Measurements from ENCODE around the gene DDX59.
A peak's percentile ranks its signal among the peaks of the same experiment; 100 is the strongest.
"Not testable (repeated sequence)": the region's sequence is repeated elsewhere in the genome, so short reads cannot be mapped to it uniquely, and the experiment has no call there.

Gene DDX59

GRCh38 chr1:200640373-200640962 lies 29.2 kb downstream of the DDX59 start:
- in situ Hi-C loops (cut with HindIII; ENCODE audit: low pct_ligation_motif_present, low pct_unique_long_range_greater_than_20kb, low sequenced_read_pairs) = no loop called here
- DNase-seq = no peak

- no peak for DNase-seq
- in situ Hi-C loops (cut with HindIII; ENCODE audit: low pct_ligation_motif_present, low pct_unique_long_range_greater_than_20kb, low sequenced_read_pairs) = no loop called here
Measured at GRCh38 chr1:200638073-200638472, 31.6 kb downstream of the DDX59 start.

DNA sequence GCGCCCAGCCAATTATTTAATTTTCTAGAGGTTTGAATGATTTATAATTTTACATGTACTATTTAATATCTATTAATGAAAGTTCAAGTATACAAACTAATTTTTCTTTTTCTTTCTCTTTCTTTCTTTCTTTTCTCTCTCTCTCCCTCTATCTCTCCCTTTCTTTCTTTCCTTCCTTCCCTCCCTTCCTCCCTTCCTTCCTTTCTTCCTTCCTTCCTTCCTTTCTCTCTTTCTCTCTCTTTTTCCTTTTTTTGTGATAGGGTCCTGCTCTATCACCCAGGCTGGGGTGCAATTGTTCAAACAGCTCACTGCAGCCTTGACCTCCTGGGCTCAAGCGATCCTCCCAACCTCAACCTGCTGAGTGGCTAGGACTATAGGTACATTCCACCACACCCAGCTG lies 33.0 kb downstream of the DDX59 start:
- DNase-seq = no peak
- in situ Hi-C loops (cut with HindIII; ENCODE audit: low pct_ligation_motif_present, low pct_unique_long_range_greater_than_20kb, low sequenced_read_pairs) = no loop called here

DNA sequence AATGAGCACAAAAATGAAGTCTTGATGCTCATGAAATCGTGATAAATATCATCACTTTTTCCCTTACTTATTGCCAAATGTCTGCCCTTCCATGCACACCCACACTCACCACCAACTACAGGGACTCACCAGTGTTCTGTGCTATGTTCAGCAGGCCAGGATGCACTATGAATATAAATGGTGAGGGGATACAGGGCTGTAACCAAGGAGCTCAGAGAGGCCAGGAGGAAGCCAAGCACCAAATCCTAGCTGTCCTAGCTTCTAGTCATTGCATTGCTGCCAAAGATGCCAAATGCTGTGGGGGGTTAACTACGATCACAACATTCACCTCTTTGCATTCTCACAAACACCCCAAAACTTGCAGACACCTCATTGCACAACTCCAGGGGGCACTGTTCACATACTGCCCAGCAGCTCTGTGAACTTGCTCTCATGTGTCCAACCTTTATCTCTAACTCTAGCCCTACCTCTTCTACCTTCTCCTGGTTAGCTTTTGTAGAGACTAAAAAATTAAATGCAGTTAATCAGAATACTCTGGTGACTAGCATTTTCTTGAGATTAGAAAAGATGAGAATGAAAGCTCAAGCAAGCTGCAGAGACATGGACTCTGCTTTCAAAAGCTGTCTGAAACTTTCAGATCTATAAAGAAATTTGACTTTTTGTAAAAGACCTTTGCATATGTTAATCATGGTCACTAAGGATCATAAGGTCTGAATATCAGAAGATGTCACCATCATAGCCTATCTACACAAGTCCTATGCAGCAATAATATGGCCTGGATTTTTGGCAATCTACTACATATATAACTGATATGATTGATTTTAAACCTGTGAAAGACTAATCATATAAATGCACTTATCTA lies 35.2 kb downstream of the DDX59 start:
- in situ Hi-C loops (cut with HindIII; ENCODE audit: low pct_ligation_motif_present, low pct_unique_long_range_greater_than_20kb, low sequenced_read_pairs) = no loop called here
- no peak for DNase-seq

GRCh38 chr1:200631375-200631774 lies 38.3 kb downstream of the DDX59 start:
- no peak for DNase-seq
- in situ Hi-C loops (cut with HindIII; ENCODE audit: low pct_ligation_motif_present, low pct_unique_long_range_greater_than_20kb, low sequenced_read_pairs) = no loop called here

DNA sequence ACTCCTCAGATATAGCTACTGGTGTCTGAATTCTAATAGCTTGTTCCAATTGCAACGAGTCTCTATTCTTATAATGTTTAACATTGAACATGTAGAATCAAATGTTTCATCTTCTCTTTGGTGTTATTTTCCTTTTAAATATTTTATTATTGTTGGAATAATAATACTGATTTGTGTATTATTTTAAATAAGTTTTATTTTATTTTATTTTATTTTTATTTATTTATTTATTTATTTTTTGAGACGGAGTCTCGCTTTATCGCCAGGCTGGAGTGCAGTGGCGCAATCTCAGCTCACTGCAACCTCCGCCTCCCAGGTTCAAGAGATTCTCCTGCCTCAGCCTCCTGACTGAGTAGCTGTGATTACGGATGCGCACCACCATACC lies 39.2 kb downstream of the DDX59 start:
- in situ Hi-C loops (cut with HindIII; ENCODE audit: low pct_ligation_motif_present, low pct_unique_long_range_greater_than_20kb, low sequenced_read_pairs); DNase-seq: not testable (repeated sequence)

GRCh38 chr1:200629876-200630514 lies 39.7 kb downstream of the DDX59 start:
- DNase-seq = no peak
- in situ Hi-C loops (cut with HindIII; ENCODE audit: low pct_ligation_motif_present, low pct_unique_long_range_greater_than_20kb, low sequenced_read_pairs) = no loop called here

GRCh38 chr1:200628223-200628881 lies 41.4 kb downstream of the DDX59 start:
- DNase-seq = no peak
- in situ Hi-C loops (cut with HindIII; ENCODE audit: low pct_ligation_motif_present, low pct_unique_long_range_greater_than_20kb, low sequenced_read_pairs) = no loop called here

DNA sequence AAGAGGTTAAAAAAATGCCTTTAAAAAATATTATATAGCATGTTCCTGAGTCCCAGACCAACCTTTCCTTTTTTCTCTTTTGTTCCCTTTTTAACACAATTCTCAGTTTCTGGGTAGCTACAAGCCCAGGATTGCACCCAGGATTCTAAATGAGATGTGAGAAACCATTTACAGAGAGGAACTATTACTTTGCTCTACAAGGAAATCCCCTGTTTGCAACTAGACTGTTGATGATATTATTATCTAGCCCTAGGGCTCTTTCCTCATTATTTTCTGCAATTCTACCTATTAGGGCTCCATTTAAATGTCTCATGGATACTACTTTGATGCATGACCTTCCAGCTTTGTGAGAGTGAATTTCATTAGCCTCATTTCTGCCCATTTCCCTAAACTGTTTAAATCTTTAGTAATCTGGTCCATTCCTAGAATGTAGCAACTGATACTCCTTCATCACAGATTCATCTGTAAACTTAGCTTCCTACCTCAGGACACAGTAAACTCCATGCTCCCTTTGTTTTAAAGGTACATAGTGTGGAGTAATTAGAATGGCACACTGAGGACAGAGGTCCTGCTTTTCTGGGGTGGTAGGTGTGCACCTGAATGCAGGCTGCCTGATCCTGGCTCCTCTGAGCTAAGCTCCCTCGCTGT lies 42.0 kb downstream of the DDX59 start:
- no peak for DNase-seq
- in situ Hi-C loops (cut with HindIII; ENCODE audit: low pct_ligation_motif_present, low pct_unique_long_range_greater_than_20kb, low sequenced_read_pairs) = no loop called here

DNA sequence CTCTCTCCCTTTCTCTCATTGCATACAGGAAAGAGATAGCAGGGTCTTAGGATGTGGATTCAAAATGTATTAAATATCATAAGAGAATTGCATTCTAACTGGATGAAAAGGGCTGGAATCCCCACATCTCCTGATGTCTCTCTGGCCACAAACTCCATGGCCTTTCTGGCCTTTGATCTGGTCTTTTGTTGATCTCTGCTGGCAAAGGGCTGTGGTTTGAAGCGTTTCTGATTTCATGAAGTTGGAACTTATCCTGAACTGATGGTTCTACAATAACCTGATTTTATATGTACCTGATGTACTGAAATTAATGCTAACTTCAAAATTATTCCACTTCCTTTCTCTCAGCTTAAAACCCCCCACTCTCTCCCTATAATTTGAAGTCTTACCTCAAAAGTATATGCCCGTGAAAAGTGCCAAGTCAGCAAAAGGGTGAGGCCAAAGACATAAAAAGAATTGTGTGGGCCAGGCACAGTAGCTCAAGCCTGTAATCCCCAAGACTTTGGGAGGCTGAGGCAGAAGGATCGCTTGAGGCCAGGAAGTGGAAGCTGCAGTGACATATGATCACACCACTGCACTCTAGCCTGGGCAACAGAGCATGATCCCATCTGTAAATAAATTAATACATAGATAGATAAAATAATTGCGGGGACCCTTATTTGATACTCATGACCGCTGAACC lies 42.7 kb downstream of the DDX59 start:
- no peak for DNase-seq
- in situ Hi-C loops (cut with HindIII; ENCODE audit: low pct_ligation_motif_present, low pct_unique_long_range_greater_than_20kb, low sequenced_read_pairs) = no loop called here

DNA sequence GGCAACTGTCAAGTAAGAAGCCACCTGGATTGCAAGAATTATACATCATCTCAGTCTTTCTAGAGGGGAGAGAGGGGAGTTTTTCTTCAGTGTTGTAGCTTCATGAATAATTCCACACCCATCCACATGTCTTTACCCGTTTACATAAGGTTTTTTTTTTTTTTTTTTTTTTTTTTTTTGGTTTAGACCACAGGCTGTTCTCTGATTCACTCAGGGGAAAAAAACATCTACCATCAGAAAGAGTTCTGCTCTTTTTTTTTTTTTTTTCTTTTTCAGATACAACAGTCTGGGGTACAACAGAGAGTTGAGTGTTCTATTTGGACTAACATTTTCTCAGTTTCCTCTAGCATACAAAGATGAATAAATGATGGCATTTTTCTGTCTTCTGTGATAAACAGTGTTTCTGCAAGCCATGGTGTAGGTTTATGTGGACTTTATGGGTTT lies 44.3 kb downstream of the DDX59 start:
- peak; percentile 17 for DNase-seq
- in situ Hi-C loops (cut with HindIII; ENCODE audit: low pct_ligation_motif_present, low pct_unique_long_range_greater_than_20kb, low sequenced_read_pairs) = no loop called here

DNA sequence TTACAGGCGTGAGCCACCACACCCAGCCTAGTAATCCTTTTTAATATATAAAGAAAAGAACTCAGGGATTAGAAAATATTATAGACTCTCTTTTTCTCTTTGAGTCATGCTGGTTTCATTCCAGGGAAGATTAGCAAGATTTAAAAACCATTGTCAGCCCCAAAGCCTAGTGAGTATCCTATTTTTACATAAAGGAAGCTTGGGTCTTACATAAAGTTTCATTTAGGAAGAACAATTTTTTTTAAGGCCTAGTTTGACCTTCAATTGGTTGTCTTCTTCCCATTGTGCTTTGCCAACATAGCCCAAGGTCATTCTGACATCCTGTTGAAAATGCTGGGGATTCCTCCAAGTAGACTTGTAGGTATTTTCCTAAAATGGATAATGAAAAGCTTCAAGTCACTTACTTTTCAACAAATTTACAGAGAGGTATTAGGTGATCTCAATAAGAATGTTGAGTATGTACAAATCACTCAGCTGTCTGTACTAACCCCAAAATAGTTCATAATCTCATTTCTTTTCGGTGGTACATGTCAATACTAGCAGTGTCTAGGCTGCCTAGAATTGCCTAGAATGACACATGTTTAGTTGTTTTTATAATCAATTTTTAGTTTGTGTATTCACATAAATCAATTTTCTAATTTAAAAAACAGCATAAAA lies 44.9 kb downstream of the DDX59 start:
- no peak for DNase-seq
- in situ Hi-C loops (cut with HindIII; ENCODE audit: low pct_ligation_motif_present, low pct_unique_long_range_greater_than_20kb, low sequenced_read_pairs) = no loop called here

- peak; percentile 95 for DNase-seq
- in situ Hi-C loops (cut with HindIII; ENCODE audit: low pct_ligation_motif_present, low pct_unique_long_range_greater_than_20kb, low sequenced_read_pairs) = no loop called here
Measured at GRCh38 chr1:200620273-200621131, 49.2 kb downstream of the DDX59 start, which contains the start of gene KIF14. KIF14 (minus strand) TSS chr1:200620751; CDS start chr1:200618723, 2,028 bp downstream.

GRCh38 chr1:200619894-200620272 lies 49.8 kb downstream of the DDX59 start:
- in situ Hi-C loops (cut with HindIII; ENCODE audit: low pct_ligation_motif_present, low pct_unique_long_range_greater_than_20kb, low sequenced_read_pairs) = no loop called here
- no peak for DNase-seq

- no peak for DNase-seq
- in situ Hi-C loops (cut with HindIII; ENCODE audit: low pct_ligation_motif_present, low pct_unique_long_range_greater_than_20kb, low sequenced_read_pairs) = no loop called here
Measured at GRCh38 chr1:200610846-200611245, 58.9 kb downstream of the DDX59 start.

GRCh38 chr1:200602632-200603031 lies 67.1 kb downstream of the DDX59 start:
- in situ Hi-C loops (cut with HindIII; ENCODE audit: low pct_ligation_motif_present, low pct_unique_long_range_greater_than_20kb, low sequenced_read_pairs) = no loop called here
- no peak for DNase-seq

All from ACHN (cell line).